Keratinocyte (primary cell): ENCODE data around the gene TFPT. TPM values are rescaled to one million over a fixed set of nuclear protein-coding genes. Genes with fewer than 3 reads are reported as not detected.

Experiments used
- DNase-seq: peaks from one replicate; pipeline ENCODE4 v3.0.0-alpha.2; 2011; ENCODE audit warnings: low read depth, missing footprints, low spot score
- FAIRE-seq: peaks from 2 replicates; lab custom pipeline; 2011; peaks lifted over from hg19 to GRCh38; lab: Jason Lieb, UNC
- H2AFZ ChIP-seq: 2 replicates; pipeline ENCODE4 v1.6.0; 2012; ENCODE audit warnings: low read length, control low read depth, inconsistent platforms; ENCODE audit not compliant: control insufficient read depth
- H3K27ac ChIP-seq: 2 replicates; pipeline ENCODE4 v1.5.1; 2011; ENCODE audit warnings: low read length; ENCODE audit not compliant: control insufficient read depth, insufficient read depth
- H3K27me3 ChIP-seq: 3 replicates; pipeline ENCODE4 v1.6.0; 2011; ENCODE audit warnings: low read length; ENCODE audit not compliant: control insufficient read depth, insufficient read depth; ENCODE audit errors: extremely low read depth
- H3K36me3 ChIP-seq, 2 experiments: 2 replicates in 1 of 2; 3 replicates in 1 of 2; pipeline ENCODE4 v1.5.1; 2011; ENCODE audit warnings: low read length in 2 of 2, mild to moderate bottlenecking in 1 of 2; ENCODE audit not compliant: control insufficient read depth in 2 of 2, insufficient read depth in 2 of 2; ENCODE audit errors: extremely low read depth in 1 of 2
- H3K4me1 ChIP-seq: 3 replicates; pipeline ENCODE4 v1.5.1; 2011; ENCODE audit warnings: low read length; ENCODE audit not compliant: control insufficient read depth, insufficient read depth; ENCODE audit errors: extremely low read depth
- H3K4me2 ChIP-seq: 3 replicates; pipeline ENCODE4 v1.6.0; 2011; ENCODE audit warnings: low read depth, low read length; ENCODE audit not compliant: control insufficient read depth, insufficient read depth; ENCODE audit errors: extremely low read depth
- H3K4me3 ChIP-seq, 3 experiments: fragments of 200-600 bp in 1 of 3; sonication (generic) in 1 of 3; 2 replicates in 2 of 3; 3 replicates in 1 of 3; pipeline ENCODE4 v1.5.1; 2011 to 2016; ENCODE audit warnings: low read length in 3 of 3, mild to moderate bottlenecking in 3 of 3, control low read depth in 2 of 3, inconsistent platforms in 1 of 3, low read depth in 1 of 3, mixed read lengths in 1 of 3, mixed run types in 1 of 3, moderate library complexity in 1 of 3; ENCODE audit not compliant: control insufficient read depth in 2 of 3, insufficient read depth in 2 of 3; ENCODE audit errors: extremely low read depth in 1 of 3
- H3K79me2 ChIP-seq: 2 replicates; pipeline ENCODE4 v1.6.0; 2012; ENCODE audit warnings: low read length; ENCODE audit not compliant: control insufficient read depth, insufficient read depth
- H3K9ac ChIP-seq: 3 replicates; pipeline ENCODE4 v1.6.0; 2011; ENCODE audit warnings: low read length; ENCODE audit not compliant: control insufficient read depth, insufficient read depth; ENCODE audit errors: extremely low read depth
- H3K9me1 ChIP-seq: 3 replicates; pipeline ENCODE4 v1.6.0; 2011; ENCODE audit warnings: low read length; ENCODE audit not compliant: control insufficient read depth, insufficient read depth; ENCODE audit errors: extremely low read depth
- H3K9me3 ChIP-seq: 2 replicates; pipeline ENCODE4 v1.5.1; 2012; ENCODE audit warnings: low read depth, low read length; ENCODE audit not compliant: control insufficient read depth
- H4K20me1 ChIP-seq: 3 replicates; pipeline ENCODE4 v1.6.0; 2011; ENCODE audit warnings: low read length; ENCODE audit not compliant: control insufficient read depth, insufficient read depth; ENCODE audit errors: extremely low read depth
- EZH2 ChIP-seq: IDR thresholded peaks from one replicate; pipeline ENCODE4 v1.6.1; 2012; ENCODE audit warnings: inconsistent platforms, mild to moderate bottlenecking, low read length, moderate library complexity
- dilution Hi-C: fragments of 300-500 bp; cut with MboI; formaldehyde crosslinking; loops from one replicate; pipeline ENCODE4 v1.7.0; 2020; ENCODE audit warnings: low sequenced_read_pairs; ENCODE audit not compliant: extremely low pct_ligation_motif_present
- polyA plus RNA-seq, 5 experiments: library from polyadenylated mRNA; depleted of rRNA in 3 of 5; stranded (reverse) in 3 of 5; stranded (forward) in 1 of 5; unstranded in 1 of 5; fragments of >200 nt; gene quantifications; 1 replicate in 1 of 5; 2 replicates in 3 of 5; 3 replicates in 1 of 5; pipeline versions ENCODE4 v1.2.1 to v1.2.3, GENCODE V29; 2011 to 2012; ENCODE audit warnings: missing spikeins in 2 of 5, low read depth in 1 of 5, low replicate concordance in 1 of 5
- TF ChIP-seq, protein P1 (sequence below), 3 experiments: IDR thresholded peaks in 1 of 3; conservative IDR thresholded peaks in 1 of 3; optimal IDR thresholded peaks in 1 of 3; 2 replicates in 2 of 3; 3 replicates in 1 of 3; pipeline versions ENCODE3 to v1.5.1; 2011; ENCODE audit warnings: low read length in 3 of 3, mild to moderate bottlenecking in 3 of 3, moderate library complexity in 2 of 3, control low read depth in 1 of 3, inconsistent platforms in 1 of 3; ENCODE audit not compliant: insufficient read depth in 2 of 3; ENCODE audit errors: extremely low read depth in 1 of 3

Gene TFPT
- polyA plus RNA-seq, 1 donor (not counting 4 experiments of a cell fraction or from before 2014, with no cell fraction given) = 6.8 TPM

DNA sequence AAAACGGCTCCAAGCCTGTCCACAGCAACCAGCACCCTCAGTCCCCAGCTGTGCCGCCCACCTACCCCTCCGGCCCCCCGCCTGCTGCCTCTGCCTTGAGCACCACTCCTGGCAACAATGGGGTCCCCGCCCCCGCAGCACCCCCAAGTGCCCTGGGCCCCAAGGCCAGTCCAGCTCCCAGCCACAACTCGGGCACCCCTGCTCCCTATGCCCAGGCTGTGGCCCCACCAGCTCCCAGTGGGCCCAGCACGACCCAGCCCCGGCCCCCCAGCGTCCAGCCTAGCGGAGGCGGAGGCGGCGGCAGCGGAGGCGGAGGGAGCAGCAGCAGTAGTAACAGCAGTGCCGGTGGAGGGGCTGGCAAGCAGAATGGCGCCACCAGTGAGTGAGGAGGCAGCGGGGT is 32.7 kb upstream of the TFPT start:
- Histone ChIP-seq H3K79me2 (no peaks in the 10 kb centered on the region), H4K20me1 (peaks cover 4% of the 10 kb centered on the region), H3K4me2 (no peak overlapping the region), H3K4me3 (no peak overlapping the region), H3K27me3 (no peaks in the 10 kb centered on the region), H3K36me3 (peaks cover 50 to 65% of the 10 kb centered on the region in 2 experiments), H3K9ac (no peak overlapping the region), H3K9me1 (no peaks in the 10 kb centered on the region), H2AFZ (no peak overlapping the region), H3K4me1 (no peaks in the 10 kb centered on the region), H3K9me3 (no peaks in the 10 kb centered on the region), H3K27ac (no peak overlapping the region)
- DNase-seq (no peak), FAIRE-seq (no peak)
- TF ChIP-seq, protein P1, sequence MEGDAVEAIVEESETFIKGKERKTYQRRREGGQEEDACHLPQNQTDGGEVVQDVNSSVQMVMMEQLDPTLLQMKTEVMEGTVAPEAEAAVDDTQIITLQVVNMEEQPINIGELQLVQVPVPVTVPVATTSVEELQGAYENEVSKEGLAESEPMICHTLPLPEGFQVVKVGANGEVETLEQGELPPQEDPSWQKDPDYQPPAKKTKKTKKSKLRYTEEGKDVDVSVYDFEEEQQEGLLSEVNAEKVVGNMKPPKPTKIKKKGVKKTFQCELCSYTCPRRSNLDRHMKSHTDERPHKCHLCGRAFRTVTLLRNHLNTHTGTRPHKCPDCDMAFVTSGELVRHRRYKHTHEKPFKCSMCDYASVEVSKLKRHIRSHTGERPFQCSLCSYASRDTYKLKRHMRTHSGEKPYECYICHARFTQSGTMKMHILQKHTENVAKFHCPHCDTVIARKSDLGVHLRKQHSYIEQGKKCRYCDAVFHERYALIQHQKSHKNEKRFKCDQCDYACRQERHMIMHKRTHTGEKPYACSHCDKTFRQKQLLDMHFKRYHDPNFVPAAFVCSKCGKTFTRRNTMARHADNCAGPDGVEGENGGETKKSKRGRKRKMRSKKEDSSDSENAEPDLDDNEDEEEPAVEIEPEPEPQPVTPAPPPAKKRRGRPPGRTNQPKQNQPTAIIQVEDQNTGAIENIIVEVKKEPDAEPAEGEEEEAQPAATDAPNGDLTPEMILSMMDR (optimal IDR thresholded peaks at IDR 0.05 in 1 of 3, IDR thresholded peaks at IDR 0.05 in 1 of 3, conservative IDR thresholded peaks at IDR 0.05 in 1 of 3; ENCODE audit: extremely low read depth in 1 of 3, insufficient read depth in 2 of 3, low read length in 3 of 3) = no peak
- no peak for TF ChIP-seq EZH2
- dilution Hi-C loops = no loop called here

DNA sequence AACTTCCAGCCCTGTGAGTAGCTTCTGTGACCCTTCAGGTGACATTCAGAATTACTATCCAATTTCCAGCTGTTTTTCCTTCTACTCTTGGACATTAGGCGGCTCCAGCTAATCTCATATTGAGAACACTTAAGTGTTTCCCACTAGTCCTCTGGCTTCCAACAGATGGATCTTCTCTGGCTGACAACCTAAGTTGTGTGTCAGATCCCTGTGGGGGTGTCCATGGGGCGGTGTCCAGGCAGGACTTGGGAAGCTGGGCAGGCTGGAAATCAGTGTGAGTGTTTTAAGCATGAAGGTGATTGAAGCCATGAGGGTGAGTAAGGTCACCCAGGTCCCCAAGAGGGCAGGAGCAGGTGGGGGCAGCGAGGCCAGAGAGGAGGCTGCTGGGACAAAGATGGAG is 32.2 kb upstream of the TFPT start:
- H2AFZ ChIP-seq = no peak overlapping the region
- DNase-seq (no peak), FAIRE-seq (no peak)
- no peak overlapping the region for H3K4me2 ChIP-seq
- no peak for TF ChIP-seq EZH2
- TF ChIP-seq, protein P1 (optimal IDR thresholded peaks at IDR 0.05 in 1 of 3, IDR thresholded peaks at IDR 0.05 in 1 of 3, conservative IDR thresholded peaks at IDR 0.05 in 1 of 3; ENCODE audit: extremely low read depth in 1 of 3, insufficient read depth in 2 of 3, low read length in 3 of 3) = no peak
- H3K9ac ChIP-seq = no peak overlapping the region
- dilution Hi-C loops = no loop called here
- no peaks in the 10 kb centered on the region for H3K9me3 ChIP-seq
- no peaks in the 10 kb centered on the region for H3K4me1 ChIP-seq
- H3K79me2 ChIP-seq = peaks cover 2% of the 10 kb centered on the region
- H3K36me3 ChIP-seq = peaks cover 53 to 64% of the 10 kb centered on the region in 2 experiments
- no peak overlapping the region for H3K27ac ChIP-seq
- H3K9me1 ChIP-seq = no peaks in the 10 kb centered on the region
- H3K4me3 ChIP-seq = no peak overlapping the region
- peaks cover 4% of the 10 kb centered on the region for H4K20me1 ChIP-seq
- no peaks in the 10 kb centered on the region for H3K27me3 ChIP-seq
